CD4-positive, alpha-beta T cell treated with Interleukin-10 for 1 hour (primary cell): ENCODE measurements around the gene FOXRED1.
"Not testable (repeated sequence)": the region's sequence is repeated elsewhere in the genome, so short reads cannot be mapped to it uniquely, and the experiment has no call there.

Experiments used
- DNase-seq: peaks from one replicate; pipeline ENCODE4 v3.0.0-alpha.2; 2020

Gene FOXRED1

DNA sequence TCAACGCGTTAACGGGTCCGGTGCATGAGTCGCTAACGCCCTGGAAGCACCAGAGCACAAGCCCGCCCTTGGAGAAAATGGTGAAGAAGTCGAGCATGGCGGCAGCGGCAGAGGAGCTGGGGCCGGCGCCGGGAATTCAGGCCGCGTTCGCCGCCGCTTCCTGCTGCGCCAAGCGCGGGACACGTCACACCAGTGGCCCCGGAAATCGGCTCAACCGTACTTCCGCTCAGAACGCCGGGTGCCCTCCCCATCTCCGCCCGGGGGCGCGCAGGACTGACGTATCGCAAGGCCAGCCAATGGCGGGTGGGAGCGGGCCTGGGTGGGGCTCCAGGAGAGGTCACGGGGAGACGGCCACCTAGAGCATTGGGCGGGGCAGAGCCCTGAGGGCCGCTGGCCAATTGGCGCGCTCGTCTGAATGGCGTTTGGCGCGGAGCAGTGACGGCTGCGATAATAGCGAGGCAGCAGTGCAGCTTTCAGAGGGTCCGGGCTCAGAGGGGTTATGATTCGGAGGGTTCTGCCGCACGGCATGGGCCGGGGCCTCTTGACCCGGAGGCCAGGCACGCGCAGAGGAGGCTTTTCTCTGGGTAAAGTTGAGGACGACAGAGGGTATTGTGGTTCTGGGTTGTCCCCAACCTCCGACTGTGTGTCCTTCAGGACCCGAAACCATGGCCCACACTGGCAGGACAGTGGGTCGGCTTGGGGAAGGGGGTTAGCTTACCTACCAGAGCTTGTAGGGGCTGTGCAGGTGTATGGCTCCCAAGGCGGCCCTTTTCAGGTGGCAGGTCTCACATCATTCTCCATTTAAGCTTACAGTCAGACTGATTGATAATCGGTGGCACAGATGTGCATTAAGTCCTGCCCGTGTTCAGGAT lies at the start of gene FOXRED1, which contains the start of gene SRPRA:
Gene FOXRED1 (plus strand): TSS at position 447 of the 872 bp plus-strand sequence. CDS start 53 bp downstream, at position 500.
Gene SRPRA (minus strand): TSS at position 188 of the 872 bp plus-strand sequence. CDS start 91 bp downstream, at position 97.
- peak; percentile 100 for DNase-seq

- no peak for DNase-seq
Observed at GRCh38 chr11:126219547-126219946, 49.4 kb upstream of the FOXRED1 start.

GRCh38 chr11:126224647-126225294 lies 44.2 kb upstream of the FOXRED1 start:
- no peak for DNase-seq

DNA sequence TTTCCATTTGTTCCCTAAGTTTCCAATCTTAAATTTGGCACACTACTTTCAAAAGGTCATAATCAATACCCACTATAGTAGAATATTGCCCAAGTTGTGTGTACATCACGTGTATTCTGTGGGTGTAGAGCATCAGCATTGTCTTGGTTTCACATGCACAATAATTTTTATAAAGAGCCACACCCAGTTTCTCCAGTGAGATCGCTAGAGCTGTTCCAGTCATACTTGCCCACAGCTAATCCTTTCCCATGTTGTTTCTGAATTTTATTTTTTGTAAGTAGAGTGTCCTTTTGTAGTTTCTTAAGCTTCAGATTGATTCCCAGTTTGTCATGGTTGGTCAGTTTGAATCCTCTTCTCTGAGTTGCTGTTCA lies 43.7 kb upstream of the FOXRED1 start:
- DNase-seq: no peak

GRCh38 chr11:126226334-126227084 lies 42.4 kb upstream of the FOXRED1 start:
- DNase-seq: no peak

DNA sequence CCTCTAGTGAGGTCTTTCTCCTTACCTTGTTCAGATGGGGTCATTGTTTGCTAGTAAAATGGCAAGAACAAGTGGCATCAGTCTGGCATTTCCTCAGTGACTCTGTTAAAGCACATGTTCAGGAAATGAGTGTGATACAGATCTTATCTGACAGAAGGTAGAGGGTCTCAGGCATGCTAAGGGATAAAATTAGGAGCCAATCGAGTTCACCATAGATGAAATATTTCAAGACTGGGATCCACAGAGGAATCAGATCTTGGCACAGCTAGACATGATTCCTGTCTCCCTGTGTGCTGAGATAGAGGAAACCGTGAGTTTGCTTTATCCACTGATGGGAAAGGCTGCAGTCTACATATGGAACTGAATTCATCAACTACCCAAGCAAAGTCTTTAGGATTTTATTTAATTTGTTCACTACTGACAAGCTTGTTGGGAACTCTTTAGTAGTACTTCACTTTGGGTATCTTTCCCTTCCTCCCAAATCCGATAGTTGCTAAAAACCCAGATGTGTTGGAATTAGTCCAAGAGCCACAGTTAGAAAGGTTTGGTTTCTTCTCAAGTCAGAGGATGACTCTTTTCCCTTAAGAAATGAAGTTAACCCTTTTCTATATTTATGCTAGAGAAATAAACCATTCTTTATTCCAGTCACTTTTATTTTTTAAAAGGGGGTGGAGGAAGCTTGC lies 39.0 kb upstream of the FOXRED1 start:
- no peak for DNase-seq

GRCh38 chr11:126231725-126232459 lies 37.1 kb upstream of the FOXRED1 start:
- DNase-seq: no peak

DNA sequence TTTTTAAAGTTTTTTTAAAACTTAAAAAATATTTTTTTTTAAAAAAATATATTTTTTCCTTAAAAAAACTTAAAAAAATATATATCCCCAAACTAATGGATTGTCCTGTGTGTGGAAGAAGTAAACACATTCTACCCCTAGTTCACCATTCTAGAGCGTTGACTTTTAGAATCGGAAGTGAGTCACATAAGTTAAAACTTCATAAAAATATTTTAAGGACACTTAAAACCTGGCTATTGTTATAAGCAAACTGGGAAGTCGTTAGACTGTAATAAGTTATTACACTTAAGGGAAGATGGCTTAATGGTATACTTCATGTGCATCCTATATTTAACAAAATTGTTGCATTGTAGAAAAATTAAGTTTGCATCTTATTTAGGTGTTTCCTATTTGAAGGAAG lies 36.3 kb upstream of the FOXRED1 start:
- DNase-seq: no peak

DNA sequence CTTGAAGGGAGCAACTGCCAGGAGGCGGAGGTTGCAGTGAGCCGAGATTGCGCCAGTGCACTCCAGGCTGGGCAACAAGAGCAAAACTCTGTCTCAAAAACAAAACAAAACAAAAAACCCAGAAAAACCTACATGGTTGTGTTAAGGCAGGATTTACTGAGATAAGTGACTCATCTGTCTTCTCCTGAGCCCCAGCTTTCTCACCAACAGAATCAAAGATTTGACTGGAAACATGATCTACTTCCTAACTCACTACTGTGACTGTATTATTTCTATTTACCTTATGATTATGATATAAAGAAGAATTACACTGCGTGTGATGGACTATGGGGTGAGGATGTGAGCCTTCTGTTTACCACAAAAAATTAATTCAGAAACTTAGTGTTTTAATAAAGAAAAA lies 35.6 kb upstream of the FOXRED1 start:
- no peak for DNase-seq

GRCh38 chr11:126246636-126247035 lies 22.3 kb upstream of the FOXRED1 start:
- DNase-seq: no peak

- no peak for DNase-seq
Observed at GRCh38 chr11:126253265-126253664, 15.7 kb upstream of the FOXRED1 start.

GRCh38 chr11:126254819-126255218 lies 14.1 kb upstream of the FOXRED1 start:
- DNase-seq: no peak

DNA sequence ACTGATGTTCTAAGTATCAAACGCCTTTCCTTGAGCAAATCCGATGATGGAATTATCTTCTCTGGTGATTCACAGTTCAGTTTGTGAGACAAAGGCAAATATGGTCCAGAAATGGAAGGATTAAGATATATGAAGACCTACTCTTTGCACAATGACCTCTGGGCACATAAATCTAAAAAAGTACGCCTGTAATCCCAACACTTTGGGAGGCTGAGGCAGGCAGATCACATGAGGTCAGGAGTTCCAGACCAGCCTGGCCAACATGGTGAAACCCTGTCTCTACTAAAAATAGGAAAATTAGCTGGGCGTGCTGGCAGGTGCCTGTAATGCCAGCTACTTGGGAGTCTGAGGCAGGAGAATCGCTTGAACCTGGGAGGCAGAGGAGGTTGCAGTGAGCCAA lies 13.4 kb upstream of the FOXRED1 start:
- DNase-seq: not testable (repeated sequence)

- no peak for DNase-seq
Observed at GRCh38 chr11:126256216-126256615, 12.7 kb upstream of the FOXRED1 start.

DNA sequence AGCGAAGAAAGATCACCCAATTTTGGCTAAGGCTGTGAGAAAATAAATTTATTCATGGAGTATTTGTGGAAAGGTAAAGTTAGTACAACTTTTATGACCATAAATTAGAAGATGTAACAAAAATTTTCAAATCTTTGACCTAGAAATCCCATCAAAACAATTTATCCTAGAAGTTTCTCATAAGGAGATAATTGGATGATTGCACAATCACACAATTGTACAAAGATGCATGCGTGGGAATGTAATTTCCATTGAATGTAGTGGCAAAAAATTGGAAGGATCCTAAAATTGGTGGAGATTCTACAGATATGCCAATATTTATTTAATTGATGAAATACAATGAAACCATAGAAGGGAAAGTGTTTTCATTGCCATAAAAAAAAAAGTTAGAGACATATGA lies 11.8 kb upstream of the FOXRED1 start:
- no peak for DNase-seq

DNA sequence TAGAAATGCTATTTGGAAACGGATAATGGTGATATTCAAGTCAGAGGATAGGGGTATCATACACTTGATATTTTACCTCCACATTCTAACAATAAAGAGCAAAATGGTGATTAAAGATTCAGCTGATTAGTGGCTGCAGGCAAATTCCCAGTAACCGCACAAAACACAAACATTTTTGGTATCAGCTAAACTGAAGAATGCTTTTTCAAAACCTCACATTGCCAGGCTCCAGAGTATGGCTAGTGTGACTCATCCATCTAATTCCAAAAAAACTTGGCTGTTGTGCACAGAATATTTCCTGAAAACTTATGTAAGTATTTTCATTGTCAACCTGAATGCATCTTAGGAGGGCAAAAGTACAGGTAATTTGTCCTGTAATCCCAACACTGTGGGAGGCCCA lies 11.2 kb upstream of the FOXRED1 start:
- DNase-seq: no peak

GRCh38 chr11:126262216-126262615 lies 6.7 kb upstream of the FOXRED1 start:
- DNase-seq: no peak

GRCh38 chr11:126263489-126263888 lies 5.5 kb upstream of the FOXRED1 start:
- no peak for DNase-seq

GRCh38 chr11:126265811-126266210 lies 3.1 kb upstream of the FOXRED1 start:
- no peak for DNase-seq

DNA sequence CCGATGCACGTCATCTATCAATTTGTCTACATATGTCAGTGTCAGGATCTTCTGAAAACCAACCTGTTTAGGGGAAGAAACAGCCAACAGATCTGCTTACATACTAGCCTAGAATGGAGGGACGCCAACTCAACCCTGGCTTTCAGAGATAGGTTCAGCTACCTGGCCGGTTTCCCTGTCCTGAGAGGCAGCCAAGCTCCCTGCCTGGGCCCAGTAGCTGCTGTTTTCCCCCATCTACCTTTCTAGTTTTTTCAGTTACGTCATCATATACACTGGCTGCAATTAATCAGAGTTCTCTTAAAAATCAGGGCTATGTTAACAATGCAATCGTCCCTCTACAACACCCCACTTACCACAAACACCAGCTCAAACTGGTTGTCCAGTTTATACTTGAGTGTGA lies 1.3 kb upstream of the FOXRED1 start:
- DNase-seq: no peak

DNA sequence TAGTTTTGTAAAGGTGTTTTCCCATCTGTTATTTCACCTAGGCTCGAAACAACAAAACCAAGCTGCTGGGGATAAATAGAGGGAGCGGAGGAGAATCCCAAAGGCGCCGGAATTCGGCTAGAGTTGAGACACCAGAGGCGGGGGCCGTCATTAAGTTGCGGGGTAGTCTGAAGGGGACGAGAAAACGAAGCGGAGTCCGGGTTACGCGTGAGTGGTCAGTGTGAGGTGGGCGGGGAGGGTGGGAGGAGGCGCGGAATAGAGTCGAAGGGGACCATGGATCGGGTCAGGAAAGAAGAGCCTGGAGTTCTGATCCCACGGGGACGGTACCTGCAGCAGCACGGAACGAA lies 620 bp upstream of the FOXRED1 start:
- DNase-seq: no peak

GRCh38 chr11:126277322-126277721 lies 8.4 kb downstream of the FOXRED1 start:
- DNase-seq: no peak
